BE2C (cell line): ENCODE data around the gene DRC1.

ENCODE experiments used
- DNase-seq: peaks from one replicate; pipeline ENCODE4 v3.0.0-alpha.2; 2020
- H3K27me3 ChIP-seq: fragments of 250-450 bp; sonication (Bioruptor Pico); 2 replicates; pipeline ENCODE4 v1.5.1; 2020; ENCODE audit warnings: mild to moderate bottlenecking
- H3K36me3 ChIP-seq: fragments of 250-450 bp; sonication (Bioruptor Pico); 2 replicates; pipeline ENCODE4 v1.5.1; 2020; ENCODE audit warnings: mild to moderate bottlenecking
- H3K4me1 ChIP-seq: fragments of 250-450 bp; sonication (Bioruptor Pico); 2 replicates; pipeline ENCODE4 v1.5.1; 2020
- H3K4me3 ChIP-seq: 2 replicates; pipeline ENCODE4 v1.5.1; 2011; ENCODE audit warnings: low read depth, low read length
- H3K9me3 ChIP-seq: fragments of 250-450 bp; sonication (Bioruptor Pico); 2 replicates; pipeline ENCODE4 v1.5.1; 2020
- CTCF ChIP-seq: IDR thresholded peaks from 2 replicates; pipeline ENCODE4 v1.5.1; 2012; ENCODE audit warnings: mild to moderate bottlenecking, low read depth, low read length

DRC1 gene

GRCh38 chr2:26475037-26475436 is 73.3 kb downstream of the DRC1 start:
- H3K4me1 ChIP-seq = peaks cover 6% of the 10 kb centered on the region
- no peaks in the 10 kb centered on the region for H3K36me3 ChIP-seq
- no peaks in the 10 kb centered on the region for H3K27me3 ChIP-seq
- DNase-seq = no peak
- H3K9me3 ChIP-seq = no peaks in the 10 kb centered on the region
- H3K4me3 ChIP-seq = no peak overlapping the region
- no peak for TF ChIP-seq CTCF

- no peaks in the 10 kb centered on the region for H3K27me3 ChIP-seq
- no peak for TF ChIP-seq CTCF
- H3K4me1 ChIP-seq = peaks cover 6% of the 10 kb centered on the region
- no peaks in the 10 kb centered on the region for H3K36me3 ChIP-seq
- no peak overlapping the region for H3K4me3 ChIP-seq
- H3K9me3 ChIP-seq = no peaks in the 10 kb centered on the region
- no peak for DNase-seq
Observed at GRCh38 chr2:26475832-26476501, 74.2 kb downstream of the DRC1 start.

- no peaks in the 10 kb centered on the region for H3K27me3 ChIP-seq
- no peak for TF ChIP-seq CTCF
- H3K4me1 ChIP-seq = peaks cover 6% of the 10 kb centered on the region
- no peak overlapping the region for H3K4me3 ChIP-seq
- DNase-seq = no peak
- H3K9me3 ChIP-seq = no peaks in the 10 kb centered on the region
- no peaks in the 10 kb centered on the region for H3K36me3 ChIP-seq
Observed at GRCh38 chr2:26477126-26477910, 75.6 kb downstream of the DRC1 start.

GRCh38 chr2:26477911-26478253 is 76.2 kb downstream of the DRC1 start, which contains the start of gene OTOF:
OTOF (minus strand) TSS chr2:26478124.
- H3K4me1 ChIP-seq = peaks cover 6% of the 10 kb centered on the region
- H3K36me3 ChIP-seq = no peaks in the 10 kb centered on the region
- H3K27me3 ChIP-seq = no peaks in the 10 kb centered on the region
- no peak within 1 kb of the TSS for H3K4me3 ChIP-seq
- DNase-seq = peak; percentile 85
- no peak for TF ChIP-seq CTCF
- no peaks in the 10 kb centered on the region for H3K9me3 ChIP-seq

- H3K9me3 ChIP-seq = no peaks in the 10 kb centered on the region
- peaks cover 6% of the 10 kb centered on the region for H3K4me1 ChIP-seq
- H3K27me3 ChIP-seq = no peaks in the 10 kb centered on the region
- no peak overlapping the region for H3K4me3 ChIP-seq
- H3K36me3 ChIP-seq = no peaks in the 10 kb centered on the region
- no peak for TF ChIP-seq CTCF
- no peak for DNase-seq
Observed at GRCh38 chr2:26478366-26478765, 76.6 kb downstream of the DRC1 start.
